Stimulated activated CD4-positive, alpha-beta T cell treated with anti-CD3 and anti-CD28 coated beads, Interleukin-12 subunit alpha, Interleukin-12 subunit beta, amount 100 ng/mL, for 4 hours (primary cell): ENCODE measurements around the gene ELOVL7.
"Not testable (repeated sequence)": the region's sequence is repeated elsewhere in the genome, so short reads cannot be mapped to it uniquely, and the experiment has no call there.

Source experiments
- DNase-seq: peaks from one replicate; pipeline ENCODE4 v3.0.0-alpha.2; 2020

The ELOVL7 gene

GRCh38 chr5:60829490-60830266 lies 14.4 kb downstream of the ELOVL7 start:
- no peak for DNase-seq

GRCh38 chr5:60827201-60827600 lies 16.9 kb downstream of the ELOVL7 start:
- no peak for DNase-seq

- DNase-seq, result no peak
Observed at GRCh38 chr5:60826653-60827052, 17.4 kb downstream of the ELOVL7 start.

GRCh38 chr5:60823574-60823973 lies 20.5 kb downstream of the ELOVL7 start:
- DNase-seq, result no peak

- no peak for DNase-seq
Observed at GRCh38 chr5:60822285-60822556, 21.8 kb downstream of the ELOVL7 start.

- no peak for DNase-seq
Observed at GRCh38 chr5:60821488-60822284, 22.4 kb downstream of the ELOVL7 start.

- DNase-seq, result no peak
Observed at GRCh38 chr5:60820593-60821487, 23.2 kb downstream of the ELOVL7 start.

GRCh38 chr5:60816138-60816537 lies 27.9 kb downstream of the ELOVL7 start:
- not testable (repeated sequence) for DNase-seq

GRCh38 chr5:60814498-60814897 lies 29.6 kb downstream of the ELOVL7 start:
- DNase-seq, result no peak

- DNase-seq, result no peak
Observed at GRCh38 chr5:60812426-60812825, 31.6 kb downstream of the ELOVL7 start.

- no peak for DNase-seq
Observed at GRCh38 chr5:60811105-60811504, 33.0 kb downstream of the ELOVL7 start.

GRCh38 chr5:60810438-60811085 lies 33.5 kb downstream of the ELOVL7 start:
- no peak for DNase-seq

GRCh38 chr5:60809891-60810425 lies 34.1 kb downstream of the ELOVL7 start:
- no peak for DNase-seq

- DNase-seq, result no peak
Observed at GRCh38 chr5:60806591-60807243, 37.4 kb downstream of the ELOVL7 start.

- no peak for DNase-seq
Observed at GRCh38 chr5:60805463-60805862, 38.6 kb downstream of the ELOVL7 start.

- no peak for DNase-seq
Observed at GRCh38 chr5:60803712-60804111, 40.4 kb downstream of the ELOVL7 start.

- DNase-seq, result no peak
Observed at GRCh38 chr5:60802986-60803385, 41.1 kb downstream of the ELOVL7 start.

GRCh38 chr5:60802226-60802625 lies 41.8 kb downstream of the ELOVL7 start:
- no peak for DNase-seq

GRCh38 chr5:60797482-60798153 lies 46.5 kb downstream of the ELOVL7 start:
- no peak for DNase-seq

GRCh38 chr5:60795424-60795950 lies 48.6 kb downstream of the ELOVL7 start:
- DNase-seq, result not testable (repeated sequence)

- no peak for DNase-seq
Observed at GRCh38 chr5:60794691-60795090, 49.4 kb downstream of the ELOVL7 start.
